Measurements from ENCODE around the gene SPINDOC. TPM values are rescaled to one million over a fixed set of nuclear protein-coding genes. Genes with fewer than 3 reads are reported as not detected.

The SPINDOC gene
- polyA plus RNA-seq, 1 of the 3 experiments (the other 2 are of a cell fraction) = 45.0 TPM

DNA sequence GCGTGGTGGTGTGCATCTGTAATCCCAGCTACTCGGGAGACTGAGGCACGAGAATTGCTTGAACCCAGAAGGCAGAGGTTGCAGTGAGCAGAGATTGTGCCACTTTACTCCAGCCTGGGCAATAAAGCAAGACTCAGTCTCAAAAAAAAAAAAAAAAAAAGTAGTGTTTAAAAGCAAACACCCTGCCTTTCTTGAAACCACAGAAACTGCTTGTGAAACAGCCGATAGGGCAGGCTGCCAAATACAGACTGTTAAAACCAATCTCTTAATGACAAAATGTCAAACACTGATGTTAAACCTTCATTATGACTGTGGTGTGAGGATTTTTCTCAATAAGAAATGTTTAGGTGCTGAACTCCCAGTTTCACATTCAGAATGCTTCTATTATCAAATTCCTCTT, 53.0 kb downstream of the SPINDOC start:
- no peak for TF ChIP-seq FOSL2 (IDR thresholded peaks at IDR 0.05; ENCODE audit: borderline replicate concordance, low read depth)
- TF ChIP-seq SIN3A (IDR thresholded peaks at IDR 0.05; ENCODE audit: borderline replicate concordance, low read depth, low read length) = no peak
- TF ChIP-seq, protein P1, sequence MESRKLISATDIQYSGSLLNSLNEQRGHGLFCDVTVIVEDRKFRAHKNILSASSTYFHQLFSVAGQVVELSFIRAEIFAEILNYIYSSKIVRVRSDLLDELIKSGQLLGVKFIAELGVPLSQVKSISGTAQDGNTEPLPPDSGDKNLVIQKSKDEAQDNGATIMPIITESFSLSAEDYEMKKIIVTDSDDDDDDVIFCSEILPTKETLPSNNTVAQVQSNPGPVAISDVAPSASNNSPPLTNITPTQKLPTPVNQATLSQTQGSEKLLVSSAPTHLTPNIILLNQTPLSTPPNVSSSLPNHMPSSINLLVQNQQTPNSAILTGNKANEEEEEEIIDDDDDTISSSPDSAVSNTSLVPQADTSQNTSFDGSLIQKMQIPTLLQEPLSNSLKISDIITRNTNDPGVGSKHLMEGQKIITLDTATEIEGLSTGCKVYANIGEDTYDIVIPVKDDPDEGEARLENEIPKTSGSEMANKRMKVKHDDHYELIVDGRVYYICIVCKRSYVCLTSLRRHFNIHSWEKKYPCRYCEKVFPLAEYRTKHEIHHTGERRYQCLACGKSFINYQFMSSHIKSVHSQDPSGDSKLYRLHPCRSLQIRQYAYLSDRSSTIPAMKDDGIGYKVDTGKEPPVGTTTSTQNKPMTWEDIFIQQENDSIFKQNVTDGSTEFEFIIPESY (IDR thresholded peaks at IDR 0.05; ENCODE audit: borderline replicate concordance, low read depth) = no peak
- TF ChIP-seq FOXJ3 (CRISPR knock-in tag; IDR thresholded peaks at IDR 0.05) = no peak
- no peak for TF ChIP-seq NRF1 (IDR thresholded peaks at IDR 0.05; ENCODE audit: low read depth, low read length)
- no peak for TF ChIP-seq POLR2AphosphoS5 (IDR thresholded peaks at IDR 0.05; ENCODE audit: low read depth, low read length)
- TF ChIP-seq, protein P2, sequence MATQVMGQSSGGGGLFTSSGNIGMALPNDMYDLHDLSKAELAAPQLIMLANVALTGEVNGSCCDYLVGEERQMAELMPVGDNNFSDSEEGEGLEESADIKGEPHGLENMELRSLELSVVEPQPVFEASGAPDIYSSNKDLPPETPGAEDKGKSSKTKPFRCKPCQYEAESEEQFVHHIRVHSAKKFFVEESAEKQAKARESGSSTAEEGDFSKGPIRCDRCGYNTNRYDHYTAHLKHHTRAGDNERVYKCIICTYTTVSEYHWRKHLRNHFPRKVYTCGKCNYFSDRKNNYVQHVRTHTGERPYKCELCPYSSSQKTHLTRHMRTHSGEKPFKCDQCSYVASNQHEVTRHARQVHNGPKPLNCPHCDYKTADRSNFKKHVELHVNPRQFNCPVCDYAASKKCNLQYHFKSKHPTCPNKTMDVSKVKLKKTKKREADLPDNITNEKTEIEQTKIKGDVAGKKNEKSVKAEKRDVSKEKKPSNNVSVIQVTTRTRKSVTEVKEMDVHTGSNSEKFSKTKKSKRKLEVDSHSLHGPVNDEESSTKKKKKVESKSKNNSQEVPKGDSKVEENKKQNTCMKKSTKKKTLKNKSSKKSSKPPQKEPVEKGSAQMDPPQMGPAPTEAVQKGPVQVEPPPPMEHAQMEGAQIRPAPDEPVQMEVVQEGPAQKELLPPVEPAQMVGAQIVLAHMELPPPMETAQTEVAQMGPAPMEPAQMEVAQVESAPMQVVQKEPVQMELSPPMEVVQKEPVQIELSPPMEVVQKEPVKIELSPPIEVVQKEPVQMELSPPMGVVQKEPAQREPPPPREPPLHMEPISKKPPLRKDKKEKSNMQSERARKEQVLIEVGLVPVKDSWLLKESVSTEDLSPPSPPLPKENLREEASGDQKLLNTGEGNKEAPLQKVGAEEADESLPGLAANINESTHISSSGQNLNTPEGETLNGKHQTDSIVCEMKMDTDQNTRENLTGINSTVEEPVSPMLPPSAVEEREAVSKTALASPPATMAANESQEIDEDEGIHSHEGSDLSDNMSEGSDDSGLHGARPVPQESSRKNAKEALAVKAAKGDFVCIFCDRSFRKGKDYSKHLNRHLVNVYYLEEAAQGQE (IDR thresholded peaks at IDR 0.05; ENCODE audit: low read depth, low read length) = no peak
- TF ChIP-seq ELF1 (IDR thresholded peaks at IDR 0.05) = no peak
- TF ChIP-seq TAF1 (IDR thresholded peaks at IDR 0.05; ENCODE audit: borderline replicate concordance, low read depth, low read length) = no peak
- no peak for TF ChIP-seq GABPA (IDR thresholded peaks at IDR 0.05; ENCODE audit: low read depth)
- TF ChIP-seq, protein P3, sequence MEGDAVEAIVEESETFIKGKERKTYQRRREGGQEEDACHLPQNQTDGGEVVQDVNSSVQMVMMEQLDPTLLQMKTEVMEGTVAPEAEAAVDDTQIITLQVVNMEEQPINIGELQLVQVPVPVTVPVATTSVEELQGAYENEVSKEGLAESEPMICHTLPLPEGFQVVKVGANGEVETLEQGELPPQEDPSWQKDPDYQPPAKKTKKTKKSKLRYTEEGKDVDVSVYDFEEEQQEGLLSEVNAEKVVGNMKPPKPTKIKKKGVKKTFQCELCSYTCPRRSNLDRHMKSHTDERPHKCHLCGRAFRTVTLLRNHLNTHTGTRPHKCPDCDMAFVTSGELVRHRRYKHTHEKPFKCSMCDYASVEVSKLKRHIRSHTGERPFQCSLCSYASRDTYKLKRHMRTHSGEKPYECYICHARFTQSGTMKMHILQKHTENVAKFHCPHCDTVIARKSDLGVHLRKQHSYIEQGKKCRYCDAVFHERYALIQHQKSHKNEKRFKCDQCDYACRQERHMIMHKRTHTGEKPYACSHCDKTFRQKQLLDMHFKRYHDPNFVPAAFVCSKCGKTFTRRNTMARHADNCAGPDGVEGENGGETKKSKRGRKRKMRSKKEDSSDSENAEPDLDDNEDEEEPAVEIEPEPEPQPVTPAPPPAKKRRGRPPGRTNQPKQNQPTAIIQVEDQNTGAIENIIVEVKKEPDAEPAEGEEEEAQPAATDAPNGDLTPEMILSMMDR (IDR thresholded peaks at IDR 0.05) = no peak
- Histone ChIP-seq H3K9me2 (no peaks in the 10 kb centered on the region), H3K79me2 (ENCODE audit: insufficient read depth) (peaks cover 80% of the 10 kb centered on the region), H3K4me3 (ENCODE audit: low read depth in 2 of 2, low read length in 1 of 2) (no peak overlapping the region), H3K9me3 (no peaks in the 10 kb centered on the region), H4K20me1 (ENCODE audit: insufficient read depth) (peaks cover 61% of the 10 kb centered on the region), H3K27ac (ENCODE audit: low read depth in 2 of 2, low read length in 1 of 2) (no peak overlapping the region), H3K9ac (no peak overlapping the region), H2AFZ (ENCODE audit: low read depth) (no peak overlapping the region), H3K4me1 (ENCODE audit: control insufficient read depth in 1 of 2, insufficient read depth in 2 of 2, low read depth in 1 of 2, low read length in 1 of 2) (peaks cover 20 to 24% of the 10 kb centered on the region in 2 experiments; a peak in 3 of 4 replicates), H3K36me3 (replicated peaks in 1 of 2; ENCODE audit: control insufficient read depth in 1 of 2, insufficient read depth in 2 of 2, low read length in 1 of 2) (peaks cover 3 to 5% of the 10 kb centered on the region in 2 experiments), H3F3A (replicated peaks; ENCODE audit: insufficient read depth) (no peaks in the 10 kb centered on the region), H3K27me3 (ENCODE audit: insufficient read depth) (no peaks in the 10 kb centered on the region), H3K4me2 (no peak overlapping the region)
- ChIA-PET CTCF (interaction anchor here (1.9 kb wide), 1 partner anchor 41 kb away, joined by 4 read pairs; no protein-coding TSS in a partner anchor), POLR2A (no interaction called here)
- 92% methylated on average over 4 of the region's 4 CpGs for WGBS (ENCODE audit: low lambda C conversion rate)
- no peak for DNase-seq
